GM19452 (cell line): ENCODE data around the gene SYTL4.
"Not testable (repeated sequence)": the region's sequence is repeated elsewhere in the genome, so short reads cannot be mapped to it uniquely, and the experiment has no call there.

Experiments
- ATAC-seq: cut with Tn5 transposase; IDR thresholded peaks from one replicate; pipeline ENCODE4 v1.9.1; 2021; ENCODE audit not compliant: unreplicated experiment

SYTL4 gene

GRCh38 chrX:100731441-100732281 lies at the start of gene SYTL4:
Gene SYTL4 (minus strand): TSS chrX:100732121. CDS start chrX:100702037, 30,084 bp downstream.
- no peak for ATAC-seq

- ATAC-seq, result not testable (repeated sequence)
These were observed 37.5 kb upstream of the SYTL4 start for GRCh38 chrX:100769439-100769838.

- ATAC-seq, result no peak
These were observed 36.9 kb upstream of the SYTL4 start for GRCh38 chrX:100768679-100769338.

DNA sequence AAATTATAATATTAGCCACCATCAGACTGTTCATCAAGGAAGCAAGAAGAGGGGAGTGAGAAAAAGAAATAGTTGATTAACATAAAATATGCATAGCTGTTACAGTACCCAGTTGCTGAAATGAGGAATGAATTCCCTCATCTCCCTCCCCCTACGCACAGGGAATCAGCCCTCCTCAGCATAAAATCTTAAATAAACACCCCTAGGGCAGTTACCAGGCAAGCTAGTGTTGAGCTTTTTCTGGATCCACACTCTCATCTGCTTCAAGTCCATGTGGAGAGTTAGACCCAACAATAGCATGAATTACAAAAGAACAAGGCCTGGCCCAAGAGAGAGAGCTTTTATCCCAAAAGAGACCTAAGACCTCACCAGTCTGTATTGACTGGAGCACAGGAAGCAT lies 19.0 kb upstream of the SYTL4 start:
- no peak for ATAC-seq

DNA sequence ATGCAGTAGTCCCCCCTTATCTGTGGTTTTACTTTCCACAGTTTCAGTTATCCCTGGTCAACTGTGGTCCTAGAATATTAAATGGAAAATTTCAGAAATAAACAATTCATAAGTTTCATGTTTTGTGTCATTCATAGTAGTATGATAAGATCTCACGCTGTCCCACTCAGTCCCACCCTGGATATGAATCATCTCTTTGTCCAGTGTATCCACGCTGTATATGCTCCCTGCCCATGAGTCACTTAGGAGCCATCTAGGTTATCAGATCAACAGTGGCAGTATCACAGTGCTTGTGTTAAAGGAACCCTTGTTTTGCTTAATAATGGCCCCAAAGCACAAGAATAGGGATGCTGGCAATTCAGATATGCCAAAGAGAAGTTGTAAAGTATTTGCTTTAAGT lies 16.2 kb upstream of the SYTL4 start:
- ATAC-seq, result no peak

GRCh38 chrX:100747703-100748102 lies 15.8 kb upstream of the SYTL4 start:
- no peak for ATAC-seq

DNA sequence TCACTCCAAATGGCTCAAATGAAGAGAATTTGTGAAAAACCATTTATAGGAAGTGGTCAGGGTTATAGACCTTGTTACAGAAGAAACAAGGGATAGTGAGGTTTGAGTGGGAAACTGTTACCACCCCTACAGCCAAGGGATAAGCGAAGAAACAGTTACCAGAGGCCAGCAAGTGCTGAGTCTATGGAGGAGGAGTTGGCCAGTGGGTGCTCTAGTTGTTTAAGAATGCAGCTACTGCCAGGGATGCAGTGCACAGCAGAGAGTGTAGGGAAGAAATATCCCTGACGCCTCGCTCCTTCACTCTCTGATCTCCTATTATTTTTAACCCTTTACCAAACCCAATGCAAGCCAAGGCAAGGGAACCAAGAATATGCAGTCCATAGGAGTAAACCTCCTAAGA lies 15.2 kb upstream of the SYTL4 start:
- ATAC-seq, result no peak

GRCh38 chrX:100745806-100746537 lies 14.1 kb upstream of the SYTL4 start:
- no peak for ATAC-seq

GRCh38 chrX:100745205-100745604 lies 13.3 kb upstream of the SYTL4 start:
- ATAC-seq, result no peak

- no peak for ATAC-seq
These were observed 11.2 kb upstream of the SYTL4 start for GRCh38 chrX:100743009-100743607.

- ATAC-seq, result not testable (repeated sequence)
These were observed 7.9 kb downstream of the SYTL4 start for GRCh38 chrX:100724006-100724405.

- no peak for ATAC-seq
These were observed 10.6 kb downstream of the SYTL4 start for GRCh38 chrX:100721328-100721727.

GRCh38 chrX:100720301-100720700 lies 11.6 kb downstream of the SYTL4 start:
- ATAC-seq, result no peak

- no peak for ATAC-seq
These were observed 12.8 kb downstream of the SYTL4 start for GRCh38 chrX:100719139-100719538.

GRCh38 chrX:100717363-100717762 lies 14.6 kb downstream of the SYTL4 start:
- no peak for ATAC-seq

DNA sequence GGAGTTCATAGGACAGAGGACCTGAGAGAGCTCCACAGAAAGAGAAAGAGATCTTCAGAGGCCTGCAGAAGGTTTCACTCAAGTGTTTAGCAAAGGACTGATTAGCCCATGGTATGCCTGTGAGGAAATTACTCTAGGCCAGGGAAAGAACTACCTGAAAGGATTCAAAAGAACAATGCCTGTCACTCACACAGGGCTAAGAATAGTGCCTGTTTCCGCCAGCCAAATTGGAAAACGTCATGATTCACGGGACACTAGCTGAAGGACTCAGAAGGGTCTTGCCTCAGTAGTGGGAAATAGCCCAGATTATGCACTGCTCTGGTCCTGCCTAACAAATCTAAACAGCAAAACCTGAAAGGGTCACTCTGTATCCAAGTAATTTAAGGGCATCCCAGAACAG lies 21.1 kb downstream of the SYTL4 start:
- ATAC-seq, result no peak

- ATAC-seq, result no peak
These were observed 27.2 kb downstream of the SYTL4 start for GRCh38 chrX:100704581-100705203.

- no peak for ATAC-seq
These were observed 31.1 kb downstream of the SYTL4 start for GRCh38 chrX:100700809-100701208.

DNA sequence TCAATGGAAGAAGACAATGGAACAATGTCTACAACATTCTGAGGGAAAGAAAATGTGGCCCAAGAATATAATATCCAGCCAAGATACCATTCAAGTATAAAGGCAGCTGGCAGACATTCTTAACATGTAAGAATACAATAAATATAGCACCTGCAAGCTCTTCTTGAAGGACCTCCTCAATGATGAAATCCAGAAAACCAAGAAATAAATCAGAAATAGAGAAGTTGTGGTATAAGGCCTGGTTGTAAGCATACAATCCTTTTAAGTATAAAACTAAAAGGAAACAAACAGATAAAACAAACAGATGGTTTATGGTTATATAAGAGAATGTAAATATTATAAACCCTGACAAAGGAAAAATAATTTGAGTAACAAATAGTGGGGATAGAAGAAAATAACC lies 33.4 kb downstream of the SYTL4 start:
- no peak for ATAC-seq

- no peak for ATAC-seq
These were observed 35.1 kb downstream of the SYTL4 start for GRCh38 chrX:100696699-100697351.
